CD14-positive monocyte (primary cell): ENCODE measurements around the gene PHACTR3. TPM values are rescaled to one million over a fixed set of nuclear protein-coding genes. Genes with fewer than 3 reads are reported as not detected.

Experiments used
- DNase-seq, 3 donors: peaks; one replicate each; pipeline ENCODE4 v3.0.0-alpha.2; 2011 to 2022
- H2AFZ ChIP-seq: 2 replicates; pipeline ENCODE4 v1.6.0; 2012; ENCODE audit warnings: mild to moderate bottlenecking, low read depth, low read length, inconsistent platforms; ENCODE audit not compliant: insufficient read depth, poor library complexity, severe bottlenecking
- H3K27ac ChIP-seq, 2 donors: 1 replicate in 1 of 2; 2 replicates in 1 of 2; pipeline ENCODE4 v1.5.1; 2012 to 2013; ENCODE audit warnings: low read length in 2 of 2, control low read depth in 1 of 2, inconsistent platforms in 1 of 2, low read depth in 1 of 2, mild to moderate bottlenecking in 1 of 2
- H3K27me3 ChIP-seq, 2 donors: one replicate each; pipeline versions ENCODE4 v1.6.0 to v1.6.1; 2011 to 2013; ENCODE audit warnings: low read length in 2 of 2; ENCODE audit not compliant: control insufficient read depth in 2 of 2, insufficient read depth in 2 of 2
- H3K36me3 ChIP-seq, 2 donors: replicated peaks in 1 of 2; 1 replicate in 1 of 2; 2 replicates in 1 of 2; pipeline versions ENCODE4 v1.5.1 to v1.6.1; 2012 to 2013; ENCODE audit warnings: low read length in 2 of 2, control low read depth in 1 of 2, inconsistent platforms in 1 of 2, mild to moderate bottlenecking in 1 of 2; ENCODE audit not compliant: insufficient read depth in 2 of 2, control insufficient read depth in 1 of 2
- H3K4me1 ChIP-seq, 2 donors: 1 replicate in 1 of 2; 2 replicates in 1 of 2; pipeline versions ENCODE4 v1.5.1 to v1.6.1; 2012 to 2013; ENCODE audit warnings: low read length in 2 of 2, control low read depth in 1 of 2, inconsistent platforms in 1 of 2, mild to moderate bottlenecking in 1 of 2, moderate library complexity in 1 of 2; ENCODE audit not compliant: insufficient read depth in 2 of 2, control insufficient read depth in 1 of 2
- H3K4me2 ChIP-seq: replicated peaks from 2 replicates; pipeline ENCODE3; 2012; ENCODE audit warnings: low read length, moderate library complexity, mild to moderate bottlenecking; ENCODE audit not compliant: poor library complexity, severe bottlenecking; ENCODE audit errors: extremely low read depth
- H3K4me3 ChIP-seq, 3 experiments: fragments of 200-600 bp in 1 of 3; sonication (generic) in 1 of 3; replicated peaks in 1 of 3; 1 replicate in 2 of 3; 2 replicates in 1 of 3; pipeline ENCODE4 v1.5.1; 2011 to 2013; ENCODE audit warnings: low read length in 3 of 3, mild to moderate bottlenecking in 3 of 3, control low read depth in 2 of 3, low read depth in 2 of 3, inconsistent platforms in 1 of 3, moderate library complexity in 1 of 3
- H3K79me2 ChIP-seq: 2 replicates; pipeline ENCODE4 v1.6.0; 2012; ENCODE audit warnings: mild to moderate bottlenecking, control low read depth, inconsistent platforms, low read length, moderate library complexity; ENCODE audit not compliant: insufficient read depth
- H3K9ac ChIP-seq: 2 replicates; pipeline ENCODE4 v1.6.0; 2017; ENCODE audit warnings: low read length, mild to moderate bottlenecking; ENCODE audit not compliant: insufficient read depth, poor library complexity, severe bottlenecking
- H3K9me3 ChIP-seq, 2 donors: replicated peaks in 1 of 2; 1 replicate in 1 of 2; 2 replicates in 1 of 2; pipeline versions ENCODE4 v1.5.1 to v1.6.1; 2012 to 2013; ENCODE audit warnings: low read length in 2 of 2, control low read depth in 1 of 2; ENCODE audit not compliant: control insufficient read depth in 1 of 2, insufficient read depth in 1 of 2
- H4K20me1 ChIP-seq: 2 replicates; pipeline ENCODE4 v1.6.0; 2012; ENCODE audit warnings: mild to moderate bottlenecking, low read length, control low read depth, moderate library complexity; ENCODE audit not compliant: insufficient read depth
- H3K27ac Mint-ChIP-seq, 7 donors: one replicate each; pipeline ENCODE4 v1.8.0; 2020; ENCODE audit warnings: mild to moderate bottlenecking in 7 of 7, mixed read lengths in 7 of 7, moderate library complexity in 6 of 7, inconsistent platforms in 2 of 7
- H3K27me3 Mint-ChIP-seq, 3 donors: one replicate each; pipeline ENCODE4 v1.8.0; 2021 to 2022; ENCODE audit warnings: low read depth in 3 of 3, mild to moderate bottlenecking in 3 of 3, mixed read lengths in 3 of 3, moderate library complexity in 3 of 3, inconsistent platforms in 1 of 3
- H3K36me3 Mint-ChIP-seq, 2 donors: one replicate each; pipeline ENCODE4 v1.8.0; 2020; ENCODE audit warnings: mixed read lengths in 2 of 2, inconsistent platforms in 1 of 2, mild to moderate bottlenecking in 1 of 2
- H3K4me1 Mint-ChIP-seq: one replicate; pipeline ENCODE4 v1.8.0; 2020; ENCODE audit warnings: mild to moderate bottlenecking, mixed read lengths
- H3K4me3 Mint-ChIP-seq, 2 donors: one replicate each; pipeline ENCODE4 v1.8.0; 2020; ENCODE audit warnings: mild to moderate bottlenecking in 2 of 2, mixed read lengths in 2 of 2, moderate library complexity in 1 of 2
- H3K9me3 Mint-ChIP-seq, 7 donors: one replicate each; pipeline ENCODE4 v1.8.0; 2020 to 2022; ENCODE audit warnings: mixed read lengths in 7 of 7, mild to moderate bottlenecking in 6 of 7, moderate library complexity in 6 of 7, inconsistent platforms in 2 of 7
- CTCF ChIP-seq: fragments of 200-600 bp; IDR thresholded peaks from one replicate; pipeline ENCODE4 v1.8.0; 2022; ENCODE audit warnings: antibody characterized with exemption, mild to moderate bottlenecking
- WGBS: methylation state at CpG from one replicate; pipeline ENCODE4 v1.1.5; 2013; ENCODE audit warnings: missing lambda C conversion rate; ENCODE audit not compliant: insufficient coverage; 5-methylcytosine and 5-hydroxymethylcytosine counted together
- intact Hi-C, 2 donors: fragments of 100-400 bp; cut with micrococcal nuclease; formaldehyde crosslinking; loops; one replicate each; pipeline versions ENCODE4 v1.15.0 to v1.15.1; 2023
- polyA plus RNA-seq, 3 donors: library from polyadenylated mRNA; depleted of rRNA in 1 of 3; unstranded in 2 of 3; stranded (reverse) in 1 of 3; fragments of 300-500 nt in 2 of 3; fragments of >200 nt in 1 of 3; fragmentation: Illumina TruSeq in 2 of 3; gene quantifications; 1 replicate in 2 of 3; 2 replicates in 1 of 3; pipeline ENCODE4 v1.2.3, GENCODE V29; 2012 to 2021

PHACTR3 gene
- polyA plus RNA-seq, 3 donors, result 0.11 to 0.17 TPM; not detected in 1

GRCh38 chr20:59858425-59858824 lies 254.1 kb downstream of the PHACTR3 start:
- H3K79me2 ChIP-seq, result no peaks in the 10 kb centered on the region
- no peaks in the 10 kb centered on the region for H3K4me1 ChIP-seq
- H2AFZ ChIP-seq, result no peak overlapping the region
- WGBS, result no CpG with 5 or more reads among the region's 5 CpGs
- Mint-ChIP-seq H3K27ac (peak overlapping the region in 1 of 7 donors; percentile 35), H3K4me1 (no peaks in the 10 kb centered on the region), H3K4me3 (no peak overlapping the region), H3K27me3 (peaks cover 0 to 5% (median 2%) of the 10 kb centered on the region in 3 donors), H3K36me3 (peaks cover 8% of the 10 kb centered on the region in 2 donors), H3K9me3 (peaks cover 0 to 9% (median 4%) of the 10 kb centered on the region in 7 donors)
- no peak for DNase-seq
- H3K27me3 ChIP-seq, result peaks cover 2% of the 10 kb centered on the region in 2 donors
- H3K4me2 ChIP-seq, result no peak overlapping the region
- no peak overlapping the region for H3K27ac ChIP-seq
- no peaks in the 10 kb centered on the region for H4K20me1 ChIP-seq
- intact Hi-C loops, result no loop called here
- H3K4me3 ChIP-seq, result no peak overlapping the region
- H3K36me3 ChIP-seq, result no peaks in the 10 kb centered on the region
- TF ChIP-seq CTCF, result no peak
- H3K9ac ChIP-seq, result no peak overlapping the region
- H3K9me3 ChIP-seq, result no peaks in the 10 kb centered on the region

- no peak overlapping the region for H3K27ac ChIP-seq
- no peak overlapping the region for H2AFZ ChIP-seq
- H3K9ac ChIP-seq, result no peak overlapping the region
- H3K9me3 Mint-ChIP-seq, result peaks cover 0 to 9% (median 4%) of the 10 kb centered on the region in 7 donors
- H3K79me2 ChIP-seq, result no peaks in the 10 kb centered on the region
- no peaks in the 10 kb centered on the region for H3K36me3 ChIP-seq
- 85% methylated on average over 1 of the region's 4 CpGs for WGBS
- no peaks in the 10 kb centered on the region for H4K20me1 ChIP-seq
- no peak for TF ChIP-seq CTCF
- no peaks in the 10 kb centered on the region for H3K4me1 Mint-ChIP-seq
- H3K27me3 Mint-ChIP-seq, result peaks cover 0 to 5% (median 2%) of the 10 kb centered on the region in 3 donors
- no peak for DNase-seq
- H3K4me1 ChIP-seq, result no peaks in the 10 kb centered on the region
- peaks cover 2% of the 10 kb centered on the region in 2 donors for H3K27me3 ChIP-seq
- no peak overlapping the region for H3K4me3 ChIP-seq
- H3K4me2 ChIP-seq, result no peak overlapping the region
- H3K36me3 Mint-ChIP-seq, result peaks cover 5 to 14% of the 10 kb centered on the region in 2 donors
- intact Hi-C loops, result no loop called here
- no peak overlapping the region for H3K4me3 Mint-ChIP-seq
- no peaks in the 10 kb centered on the region for H3K9me3 ChIP-seq
- H3K27ac Mint-ChIP-seq, result no peak overlapping the region
Measured at GRCh38 chr20:59861401-59861800, 257.1 kb downstream of the PHACTR3 start.
